DOHH2 (cell line): ENCODE results near the gene HOXC11.

Experiments
- H3F3A ChIP-seq: fragments of 200-600 bp; sonication (generic), shearing (Covaris generic); 2 replicates; pipeline ENCODE4 v1.6.0; 2016; ENCODE audit warnings: antibody characterized with exemption, mild to moderate bottlenecking; ENCODE audit not compliant: control insufficient read depth, insufficient read depth
- H3K27ac ChIP-seq: fragments of 200-600 bp; sonication (generic); 2 replicates; pipeline ENCODE4 v1.5.1; 2014; ENCODE audit warnings: low read depth, mild to moderate bottlenecking, low read length, moderate library complexity
- H3K27me3 ChIP-seq: fragments of 200-600 bp; sonication (generic); 2 replicates; pipeline ENCODE4 v1.6.1; 2014; ENCODE audit warnings: mild to moderate bottlenecking, low read length, mixed read lengths; ENCODE audit not compliant: control insufficient read depth
- H3K36me3 ChIP-seq: fragments of 200-600 bp; sonication (generic); 2 replicates; pipeline ENCODE4 v1.6.1; 2014; ENCODE audit warnings: mild to moderate bottlenecking, low read length, moderate library complexity, mixed read lengths; ENCODE audit not compliant: control insufficient read depth
- H3K4me1 ChIP-seq: fragments of 200-600 bp; sonication (generic); 2 replicates; pipeline ENCODE4 v1.6.1; 2014; ENCODE audit warnings: mild to moderate bottlenecking, low read length, mixed read lengths; ENCODE audit not compliant: control insufficient read depth
- H3K4me2 ChIP-seq: fragments of 200-600 bp; sonication (generic); 2 replicates; pipeline ENCODE4 v1.6.0; 2014; ENCODE audit warnings: mild to moderate bottlenecking, low read length, moderate library complexity
- H3K4me3 ChIP-seq: fragments of 200-600 bp; sonication (generic); 2 replicates; pipeline ENCODE4 v1.5.1; 2014; ENCODE audit warnings: mild to moderate bottlenecking, low read length, mixed read lengths
- H3K79me2 ChIP-seq: fragments of 200-600 bp; sonication (generic); 2 replicates; pipeline ENCODE4 v1.6.1; 2014; ENCODE audit warnings: mild to moderate bottlenecking, low read length, mixed read lengths; ENCODE audit not compliant: control insufficient read depth
- H3K9me2 ChIP-seq: fragments of 200-600 bp; sonication (generic); replicated peaks from 2 replicates; pipeline ENCODE4 v1.6.1; 2014; ENCODE audit warnings: mild to moderate bottlenecking, low read length, mixed read lengths; ENCODE audit not compliant: control insufficient read depth
- H3K9me3 ChIP-seq: fragments of 200-600 bp; sonication (generic); 2 replicates; pipeline ENCODE4 v1.6.1; 2014; ENCODE audit warnings: antibody characterized with exemption, low read length, mixed read lengths; ENCODE audit not compliant: control insufficient read depth, insufficient read depth
- H4K20me1 ChIP-seq: fragments of 200-600 bp; sonication (generic); 2 replicates; pipeline ENCODE4 v1.6.0; 2014; ENCODE audit warnings: low read depth, mild to moderate bottlenecking, antibody characterized with exemption, low read length, moderate library complexity; ENCODE audit not compliant: control insufficient read depth, insufficient read depth
- EZH2phosphoT487 ChIP-seq: fragments of 200-600 bp; sonication (generic); IDR thresholded peaks from 2 replicates; pipeline ENCODE4 v1.6.1; 2017; ENCODE audit warnings: borderline replicate concordance, mild to moderate bottlenecking, antibody characterized with exemption, low read length, moderate library complexity, mixed read lengths
- TF ChIP-seq, protein P1 (sequence below): fragments of 200-600 bp; sonication (generic); IDR thresholded peaks from one replicate; pipeline ENCODE4 v1.5.1; 2014; ENCODE audit warnings: antibody characterized with exemption, mild to moderate bottlenecking, low read depth, low read length; ENCODE audit not compliant: poor library complexity, severe bottlenecking

HOXC11 gene

DNA sequence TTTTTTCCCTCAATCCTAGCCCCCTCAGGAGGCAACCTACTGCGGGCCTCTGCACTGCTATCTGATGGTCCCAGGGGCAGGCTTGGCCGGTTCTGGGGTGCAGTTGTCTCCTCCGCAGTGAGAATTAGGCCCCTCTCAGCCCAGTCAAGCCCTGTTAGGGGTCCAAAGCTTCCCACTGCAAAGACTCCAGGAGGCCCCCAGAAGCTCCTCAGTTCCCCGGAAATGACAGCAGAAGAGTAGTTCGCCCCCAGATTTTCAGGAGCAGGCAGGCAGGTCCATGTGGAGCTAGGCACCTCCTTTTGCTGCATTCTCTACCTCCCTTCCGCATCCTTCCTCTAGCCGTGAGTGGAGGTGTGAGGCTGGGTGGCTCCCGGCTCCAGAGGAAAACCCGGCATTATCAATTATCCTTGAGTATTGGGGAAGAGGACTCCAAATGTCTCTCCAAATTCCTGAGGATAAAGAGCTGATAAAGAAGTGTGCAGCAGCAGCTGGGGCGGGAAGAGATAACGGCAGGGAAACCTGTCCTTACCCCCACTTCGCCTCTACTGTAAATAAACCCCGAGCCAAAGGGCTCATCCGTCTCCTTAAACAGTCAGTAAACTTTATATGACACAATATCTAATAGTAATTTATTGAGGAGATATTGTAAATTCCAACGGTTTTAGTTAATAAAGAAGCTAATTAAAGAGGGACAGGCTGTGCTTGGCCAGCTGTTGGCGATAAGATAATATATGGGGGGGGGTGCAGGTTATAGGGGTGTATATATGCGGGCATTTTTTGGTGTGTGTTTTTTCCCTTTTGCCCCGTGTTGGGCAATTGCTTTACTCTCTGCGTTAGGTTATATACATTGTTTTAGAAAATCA is 18.9 kb upstream of the HOXC11 start:
- Histone ChIP-seq H3K27me3 (peaks cover 87% of the 10 kb centered on the region), H3K27ac (no peak overlapping the region), H3K9me2 (no peaks in the 10 kb centered on the region), H3K4me2 (no peak overlapping the region), H3K4me3 (no peak overlapping the region), H3K9me3 (no peaks in the 10 kb centered on the region), H3K4me1 (no peaks in the 10 kb centered on the region), H3F3A (no peaks in the 10 kb centered on the region), H4K20me1 (no peaks in the 10 kb centered on the region), H3K79me2 (no peaks in the 10 kb centered on the region), H3K36me3 (no peaks in the 10 kb centered on the region)
- TF ChIP-seq, protein P1, sequence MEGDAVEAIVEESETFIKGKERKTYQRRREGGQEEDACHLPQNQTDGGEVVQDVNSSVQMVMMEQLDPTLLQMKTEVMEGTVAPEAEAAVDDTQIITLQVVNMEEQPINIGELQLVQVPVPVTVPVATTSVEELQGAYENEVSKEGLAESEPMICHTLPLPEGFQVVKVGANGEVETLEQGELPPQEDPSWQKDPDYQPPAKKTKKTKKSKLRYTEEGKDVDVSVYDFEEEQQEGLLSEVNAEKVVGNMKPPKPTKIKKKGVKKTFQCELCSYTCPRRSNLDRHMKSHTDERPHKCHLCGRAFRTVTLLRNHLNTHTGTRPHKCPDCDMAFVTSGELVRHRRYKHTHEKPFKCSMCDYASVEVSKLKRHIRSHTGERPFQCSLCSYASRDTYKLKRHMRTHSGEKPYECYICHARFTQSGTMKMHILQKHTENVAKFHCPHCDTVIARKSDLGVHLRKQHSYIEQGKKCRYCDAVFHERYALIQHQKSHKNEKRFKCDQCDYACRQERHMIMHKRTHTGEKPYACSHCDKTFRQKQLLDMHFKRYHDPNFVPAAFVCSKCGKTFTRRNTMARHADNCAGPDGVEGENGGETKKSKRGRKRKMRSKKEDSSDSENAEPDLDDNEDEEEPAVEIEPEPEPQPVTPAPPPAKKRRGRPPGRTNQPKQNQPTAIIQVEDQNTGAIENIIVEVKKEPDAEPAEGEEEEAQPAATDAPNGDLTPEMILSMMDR = no peak
- no peak; the same call in 1 of the 2 replicates for TF ChIP-seq EZH2phosphoT487

DNA sequence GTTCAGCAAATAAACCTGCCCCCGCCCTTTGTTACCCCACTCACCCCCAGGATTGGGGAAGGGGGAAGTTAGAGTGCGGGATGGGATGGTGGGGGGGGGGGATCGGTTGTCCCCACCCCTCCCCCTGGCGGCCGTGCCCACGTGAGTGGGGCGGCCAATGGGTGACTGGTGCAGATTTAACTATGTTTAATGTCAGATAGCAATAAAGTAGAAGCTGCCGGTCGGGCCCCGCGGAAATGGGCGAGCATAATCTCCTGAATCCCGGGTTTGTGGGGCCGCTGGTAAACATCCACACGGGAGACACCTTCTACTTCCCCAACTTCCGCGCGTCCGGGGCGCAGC is 18.3 kb upstream of the HOXC11 start, which contains the start of gene HOXC12:
Gene HOXC12 (plus strand): TSS at position 210 of the 342 bp plus-strand sequence. CDS start 27 bp downstream, at position 237.
- no peak within 1 kb of the TSS for H3K4me3 ChIP-seq
- no peak within 1 kb of the TSS for H3K27ac ChIP-seq
- no peak for TF ChIP-seq EZH2phosphoT487
- TF ChIP-seq, protein P1 = no peak
- H3K36me3 ChIP-seq = no peaks in the 10 kb centered on the region
- no peaks in the 10 kb centered on the region for H3F3A ChIP-seq
- no peaks in the 10 kb centered on the region for H3K4me1 ChIP-seq
- no peak within 1 kb of the TSS for H3K4me2 ChIP-seq
- H4K20me1 ChIP-seq = no peaks in the 10 kb centered on the region
- no peaks in the 10 kb centered on the region for H3K9me3 ChIP-seq
- H3K27me3 ChIP-seq = peaks cover 86% of the 10 kb centered on the region
- no peaks in the 10 kb centered on the region for H3K9me2 ChIP-seq
- no peaks in the 10 kb centered on the region for H3K79me2 ChIP-seq

DNA sequence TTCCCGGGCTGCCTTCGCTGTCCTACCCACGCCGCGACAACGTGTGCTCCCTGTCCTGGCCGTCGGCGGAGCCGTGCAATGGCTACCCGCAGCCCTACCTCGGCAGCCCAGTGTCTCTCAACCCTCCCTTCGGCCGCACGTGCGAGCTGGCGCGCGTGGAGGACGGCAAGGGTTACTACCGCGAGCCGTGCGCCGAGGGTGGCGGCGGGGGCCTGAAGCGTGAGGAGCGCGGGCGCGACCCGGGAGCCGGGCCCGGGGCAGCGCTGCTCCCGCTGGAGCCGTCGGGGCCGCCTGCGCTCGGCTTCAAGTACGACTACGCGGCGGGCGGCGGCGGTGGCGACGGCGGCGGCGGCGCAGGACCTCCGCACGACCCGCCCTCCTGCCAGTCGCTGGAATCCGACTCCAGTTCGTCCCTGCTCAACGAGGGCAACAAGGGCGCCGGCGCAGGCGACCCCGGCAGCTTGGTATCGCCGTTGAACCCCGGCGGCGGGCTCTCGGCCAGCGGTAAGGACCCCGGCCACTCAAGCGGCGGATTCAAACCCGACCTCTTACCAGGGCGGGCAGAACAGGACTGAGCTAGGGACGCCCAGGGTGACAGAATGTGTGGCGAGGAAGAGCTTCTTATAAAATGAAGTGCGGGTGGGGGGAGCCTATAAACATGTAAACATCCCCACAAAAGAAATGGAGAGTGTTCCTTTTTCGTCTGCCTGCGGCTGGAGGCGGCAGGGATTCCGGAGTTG is 17.7 kb upstream of the HOXC11 start:
- TF ChIP-seq, protein P1 = no peak
- TF ChIP-seq EZH2phosphoT487 = no peak
- Histone ChIP-seq H3F3A (no peaks in the 10 kb centered on the region), H3K36me3 (no peaks in the 10 kb centered on the region), H3K9me2 (no peaks in the 10 kb centered on the region), H4K20me1 (no peaks in the 10 kb centered on the region), H3K9me3 (no peaks in the 10 kb centered on the region), H3K4me3 (no peak overlapping the region), H3K79me2 (no peaks in the 10 kb centered on the region), H3K27ac (no peak overlapping the region), H3K4me2 (no peak overlapping the region), H3K27me3 (peaks cover 84% of the 10 kb centered on the region), H3K4me1 (no peaks in the 10 kb centered on the region)
